ENCODE data around the gene LARGE1. TPM values are rescaled to one million over a fixed set of nuclear protein-coding genes. Genes with fewer than 3 reads are reported as not detected.

The LARGE1 gene
- total and polyA plus RNA-seq, 2 of the 8 experiments (the other 6 are each of a cell fraction or from before 2014, with no cell fraction given) = 43.7 to 83.0 TPM

- Histone ChIP-seq H3K27ac (ENCODE audit: low read depth, low read length) (no peak overlapping the region), H3K79me2 (ENCODE audit: control insufficient read depth in 1 of 2, insufficient read depth in 2 of 2, low read length in 2 of 2) (peaks cover 0 to 89% of the 10 kb centered on the region in 2 experiments; a peak in 3 of 4 replicates), H3K4me3 (ENCODE audit: extremely low read depth in 1 of 4, insufficient read depth in 2 of 4, low read depth in 3 of 4, low read length in 4 of 4) (no peak overlapping the region), H2BK20ac (ENCODE audit: low read length) (no peak overlapping the region), H3K36me3 (ENCODE audit: control insufficient read depth in 2 of 4, insufficient read depth in 4 of 4, low read length in 3 of 4) (no peaks in the 10 kb centered on the region), H3K56ac (replicated peaks; ENCODE audit: insufficient read length, low read depth, low read length) (no peak overlapping the region), H3K4me2 (ENCODE audit: insufficient read depth in 1 of 2, low read depth in 2 of 2, low read length in 2 of 2) (no peak overlapping the region; a peak in 2 of 4 replicates), H2AFZ (ENCODE audit: low read length) (no peak overlapping the region), H3K18ac (ENCODE audit: extremely low read depth, low read length) (no peak overlapping the region), H3K4ac (replicated peaks; ENCODE audit: insufficient read length, low read depth, low read length) (no peak overlapping the region), H3K23ac (ENCODE audit: insufficient read length) (no peak overlapping the region), H2AK5ac (ENCODE audit: low read depth, low read length) (no peak overlapping the region), H2BK120ac (replicated peaks; ENCODE audit: low read depth, low read length) (no peak overlapping the region), H3K14ac (ENCODE audit: insufficient read length) (no peak overlapping the region), H2BK5ac (ENCODE audit: low read depth, low read length) (no peak overlapping the region), H2BK15ac (ENCODE audit: low read length) (no peak overlapping the region), H3K79me1 (ENCODE audit: low read depth, low read length) (peaks cover 5% of the 10 kb centered on the region; the same call in 1 of the 2 replicates), H4K8ac (ENCODE audit: extremely low read depth, insufficient read depth, low read length) (no peak overlapping the region), H3K23me2 (ENCODE audit: low read depth, low read length) (no peaks in the 10 kb centered on the region; the same call in 1 of the 2 replicates), H3K4me1 (replicated peaks in 1 of 4; ENCODE audit: control insufficient read depth in 3 of 4, insufficient read depth in 4 of 4, low read length in 3 of 4) (peaks cover 8 to 33% (median 25%) of the 10 kb centered on the region in 4 experiments; a peak in 6 of 7 replicates), H4K91ac (replicated peaks; ENCODE audit: insufficient read length, low read length) (no peak overlapping the region), H3K9ac (replicated peaks in 1 of 4; ENCODE audit: extremely low read depth in 1 of 4, low read depth in 3 of 4, low read length in 3 of 4) (no peak overlapping the region), H4K20me1 (replicated peaks in 1 of 2; ENCODE audit: control insufficient read depth in 1 of 2, insufficient read depth in 2 of 2, low read length in 2 of 2) (peaks cover 7% of the 10 kb centered on the region in 2 experiments), H2BK12ac (ENCODE audit: low read depth, low read length) (no peak overlapping the region), H3K27me3 (replicated peaks in 1 of 4; ENCODE audit: control insufficient read depth in 3 of 4, extremely low read depth in 1 of 4, insufficient read depth in 3 of 4, low read length in 3 of 4) (no peaks in the 10 kb centered on the region), H3K9me3 (ENCODE audit: insufficient read depth in 2 of 2, low read depth in 1 of 2, low read length in 1 of 2) (no peaks in the 10 kb centered on the region), H4K5ac (ENCODE audit: insufficient read length, low read depth, low read length) (no peak overlapping the region)
- TF ChIP-seq ZNF274 (IDR thresholded peaks at IDR 0.05; ENCODE audit: borderline replicate concordance, extremely low read depth, low read length) (no peak), SRF (IDR thresholded peaks at IDR 0.05; ENCODE audit: low read depth, low read length) (no peak)
- WGBS, 2 experiments (ENCODE audit: extremely low coverage in 1 of 2, insufficient coverage in 1 of 2, insufficient read length in 1 of 2, insufficient replicate concordance in 2 of 2, low coverage in 1 of 2, low lambda C conversion rate in 2 of 2, missing lambda C conversion rate in 1 of 2) = 89% methylated on average over 2 of the region's 2 CpGs; no CpG with 5 or more reads in 1 of the 2 experiments
- ChIA-PET CTCF (ENCODE audit: partially characterized antibody) (no interaction called here), POLR2A (ENCODE audit: partially characterized antibody) (interaction anchor here (1.2 kb wide), 1 partner anchor 9 kb away, joined by 4 read pairs; no protein-coding TSS in a partner anchor)
- no peak for DNase-seq (ENCODE audit: low read depth in 1 of 2, low spot score in 2 of 2)
- no peak for FAIRE-seq
Observed at GRCh38 chr22:33669746-33670145, 250.5 kb downstream of the LARGE1 start.
